DMS 273 treated with DMSO at 0.1 percent for 48 hours (cell line): Measurements from ENCODE around the gene RPN1.

Source experiments
- DNase-seq: peaks from one replicate; lab custom pipeline; 2025; lab: John Stamatoyannopoulos, UW

Gene RPN1

GRCh38 chr3:128578346-128578745 lies 72.3 kb downstream of the RPN1 start:
- no peak for DNase-seq

- DNase-seq = no peak
These were observed 72.9 kb downstream of the RPN1 start for GRCh38 chr3:128577711-128578110.

DNA sequence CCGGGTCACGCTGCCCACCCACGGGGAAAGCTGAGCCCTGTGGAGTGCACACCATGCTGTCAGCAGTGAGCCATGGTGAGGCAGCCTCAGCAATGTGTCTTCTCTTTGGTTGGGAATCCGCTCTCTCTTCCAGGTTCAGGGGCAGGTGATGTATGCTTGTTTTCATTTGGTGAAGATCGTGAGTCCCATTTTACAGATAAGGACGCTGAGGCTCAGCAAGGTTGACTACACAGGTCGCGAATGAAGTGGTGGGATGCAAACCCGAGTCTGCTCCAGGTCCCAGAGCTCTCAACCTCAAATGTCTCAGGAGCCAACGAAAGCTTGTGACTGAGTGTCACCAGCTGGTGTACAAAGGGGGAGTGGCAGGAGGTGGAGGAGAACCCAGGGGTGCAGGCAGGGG lies 74.3 kb downstream of the RPN1 start:
- no peak for DNase-seq

DNA sequence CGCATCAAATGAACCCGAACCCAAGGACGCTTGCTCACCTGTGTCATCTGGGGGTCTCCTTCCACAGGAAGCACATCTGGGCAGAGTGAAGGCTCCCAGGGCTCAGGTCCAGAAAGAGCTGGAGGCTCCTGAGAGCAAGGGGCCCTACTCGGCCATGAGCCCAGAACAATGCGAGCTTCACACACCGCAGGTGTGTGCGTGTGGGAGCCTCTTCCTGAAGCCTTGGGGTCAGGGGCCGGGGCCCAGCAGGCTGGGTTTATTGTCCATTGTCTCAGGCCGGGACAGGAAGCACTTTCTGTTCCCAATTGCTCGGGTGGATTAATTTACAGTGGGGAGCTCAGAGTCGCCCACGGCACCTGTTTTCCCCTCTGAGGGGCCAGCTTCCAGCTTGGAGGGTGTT lies 74.8 kb downstream of the RPN1 start:
- no peak for DNase-seq

- DNase-seq = no peak
These were observed 76.9 kb downstream of the RPN1 start for GRCh38 chr3:128573707-128574162.

DNA sequence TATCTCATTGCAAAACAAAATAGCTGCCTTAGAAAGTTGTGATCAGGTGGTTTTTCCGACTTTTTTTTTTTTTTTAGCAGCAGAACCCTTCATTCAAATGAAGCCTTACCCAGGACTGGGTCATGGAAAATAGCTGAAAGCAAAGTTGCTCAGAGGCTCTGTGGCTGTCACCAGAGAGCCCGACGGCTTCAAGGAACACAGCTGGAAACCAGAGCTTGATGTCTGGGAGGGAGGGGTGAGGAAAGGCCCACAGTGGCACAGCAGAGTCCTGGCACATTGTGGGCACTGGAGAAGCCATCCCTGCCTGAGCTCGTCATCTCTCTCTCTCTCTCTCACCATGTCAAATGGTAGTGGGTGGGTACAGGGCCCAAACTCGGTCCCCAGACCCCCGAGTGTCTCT lies 77.5 kb downstream of the RPN1 start:
- DNase-seq = no peak

DNA sequence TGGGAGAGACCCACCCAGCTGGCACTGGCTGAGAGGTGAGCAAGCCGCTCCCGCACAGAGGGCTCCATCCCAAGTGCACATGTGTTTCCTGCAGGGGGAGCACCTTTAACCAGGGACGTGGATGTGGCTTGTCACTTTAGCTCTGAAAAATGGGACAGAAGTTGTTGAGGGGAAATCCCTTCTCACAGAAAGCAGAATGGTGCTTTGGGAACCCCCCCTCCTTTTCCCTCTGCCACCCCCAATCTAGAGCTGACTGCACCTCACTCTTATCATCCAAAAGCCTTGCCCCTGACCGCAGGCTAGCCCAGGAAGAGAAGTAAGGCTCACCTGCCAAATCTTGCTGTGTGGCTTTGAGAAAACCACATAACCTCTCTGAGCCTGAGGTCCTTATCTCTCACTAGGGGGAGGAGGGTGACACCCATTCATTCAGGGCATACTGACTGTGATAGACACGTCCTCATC lies 77.9 kb downstream of the RPN1 start:
- DNase-seq = no peak

DNA sequence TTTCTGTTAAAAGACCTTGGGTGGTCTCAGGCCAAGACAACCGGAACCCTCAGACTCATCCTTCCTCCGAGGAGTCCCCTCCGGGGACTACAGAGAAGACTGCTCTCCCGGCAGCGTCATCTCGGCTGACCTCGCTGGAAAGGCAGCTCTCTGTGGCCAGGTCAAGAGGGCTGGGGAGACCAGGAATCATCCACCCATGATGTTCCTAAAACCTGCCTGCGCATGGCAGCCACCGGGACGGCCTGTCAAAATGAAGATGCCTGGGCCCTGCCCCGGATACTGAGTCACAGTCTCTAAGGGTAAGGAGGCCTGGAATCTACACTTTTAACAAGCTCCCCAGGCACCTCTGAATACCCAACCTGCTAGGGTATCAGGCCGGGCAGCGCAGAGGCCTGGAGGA lies 78.6 kb downstream of the RPN1 start:
- DNase-seq = no peak
